SK-N-MC (cell line): ENCODE results near the gene PHF5A.

Source experiments
- EZH2 ChIP-seq: fragments of 200-600 bp; sonication (generic); IDR thresholded peaks from one replicate; pipeline ENCODE4 v1.6.1; 2017; ENCODE audit warnings: antibody characterized with exemption
- POLR2AphosphoS5 ChIP-seq: IDR thresholded peaks from 2 replicates; pipeline ENCODE4 v1.6.1; 2012; ENCODE audit warnings: mild to moderate bottlenecking, low read depth, low read length, borderline replicate concordance

- no peak for TF ChIP-seq POLR2AphosphoS5
- no peak for TF ChIP-seq EZH2
These were observed 10.0 kb upstream of the PHF5A start for GRCh38 chr22:41478473-41478872.
